T47D (cell line): ENCODE data around the gene PANK2.

ENCODE experiments used
- DNase-seq, 2 experiments: peaks; one replicate each; pipeline versions ENCODE4 v3.0.0 to v3.0.0-alpha.2; 2011 to 2012; ENCODE audit warnings: low read depth in 1 of 2, low spot score in 1 of 2
- JUND ChIP-seq: IDR thresholded peaks from 2 replicates; pipeline ENCODE4 v1.6.1; 2012; ENCODE audit warnings: low read depth
- in situ Hi-C: cut with HindIII; loops from 2 replicates; pipeline ENCODE4 v1.10.0; 2016; ENCODE audit warnings: low sequenced_read_pairs, low pct_unique_long_range_greater_than_20kb

Gene PANK2

DNA sequence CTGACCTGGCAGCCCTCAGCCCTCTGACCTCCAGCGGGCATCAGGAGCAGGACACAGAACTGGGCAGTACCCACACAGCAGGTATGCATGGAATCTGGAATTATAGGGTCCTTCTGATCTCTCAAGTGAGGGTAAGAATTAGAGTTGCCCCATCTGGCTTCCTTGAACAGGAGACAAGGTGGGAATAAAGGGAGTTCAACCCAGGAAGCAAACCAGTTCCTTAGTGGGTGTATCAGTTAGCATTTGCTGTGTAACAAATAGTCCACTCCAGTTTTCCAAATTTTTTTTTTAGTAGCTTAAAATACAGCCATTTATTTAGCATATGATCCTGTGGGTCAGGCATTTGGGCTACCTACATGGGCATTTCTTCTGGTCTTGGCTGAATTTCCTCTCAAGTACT, 26.9 kb upstream of the PANK2 start:
- in situ Hi-C loops: no loop called here
- no peak for TF ChIP-seq JUND

DNA sequence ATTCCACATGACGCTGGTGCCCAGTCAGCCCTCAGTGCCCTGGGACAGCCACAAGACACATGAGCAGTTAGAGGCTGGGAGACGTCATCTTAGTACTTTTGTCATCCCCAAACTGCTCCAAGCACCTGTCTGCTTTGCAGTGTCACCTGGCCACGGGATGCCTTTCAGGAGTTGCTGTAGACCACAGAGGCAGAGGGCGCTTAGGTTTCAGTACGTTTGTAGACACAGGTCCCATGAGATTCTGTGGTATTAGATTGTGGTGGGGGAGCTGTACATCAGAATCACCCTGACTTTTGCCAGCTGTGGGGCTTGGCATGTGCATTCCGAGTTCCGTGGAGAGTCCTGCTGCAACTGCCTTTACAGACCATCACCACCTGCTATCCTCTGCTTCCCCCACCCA, 25.9 kb upstream of the PANK2 start:
- no peak for DNase-seq
- no peak for TF ChIP-seq JUND
- in situ Hi-C loops: no loop called here

More for the DNA sequence above, 26.9 kb upstream of the PANK2 start:
- no peak for DNase-seq

DNA sequence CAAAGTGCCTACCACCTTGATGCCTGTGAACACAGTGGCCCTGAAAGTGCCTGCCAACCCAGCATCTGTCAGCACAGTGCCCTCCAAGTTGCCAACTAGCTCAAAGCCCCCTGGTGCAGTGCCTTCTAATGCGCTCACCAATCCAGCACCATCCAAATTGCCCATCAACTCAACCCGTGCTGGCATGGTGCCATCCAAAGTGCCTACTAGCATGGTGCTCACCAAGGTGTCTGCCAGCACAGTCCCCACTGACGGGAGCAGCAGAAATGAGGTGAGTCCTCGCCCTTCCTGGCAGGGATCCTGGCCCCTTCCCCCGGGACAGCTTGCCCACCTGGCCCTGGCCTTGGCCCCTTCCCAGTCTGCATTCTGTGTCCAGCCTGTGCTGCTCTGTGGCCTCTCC, 24.7 kb upstream of the PANK2 start:
- DNase-seq: no peak
- no peak for TF ChIP-seq JUND
- in situ Hi-C loops: no loop called here

DNA sequence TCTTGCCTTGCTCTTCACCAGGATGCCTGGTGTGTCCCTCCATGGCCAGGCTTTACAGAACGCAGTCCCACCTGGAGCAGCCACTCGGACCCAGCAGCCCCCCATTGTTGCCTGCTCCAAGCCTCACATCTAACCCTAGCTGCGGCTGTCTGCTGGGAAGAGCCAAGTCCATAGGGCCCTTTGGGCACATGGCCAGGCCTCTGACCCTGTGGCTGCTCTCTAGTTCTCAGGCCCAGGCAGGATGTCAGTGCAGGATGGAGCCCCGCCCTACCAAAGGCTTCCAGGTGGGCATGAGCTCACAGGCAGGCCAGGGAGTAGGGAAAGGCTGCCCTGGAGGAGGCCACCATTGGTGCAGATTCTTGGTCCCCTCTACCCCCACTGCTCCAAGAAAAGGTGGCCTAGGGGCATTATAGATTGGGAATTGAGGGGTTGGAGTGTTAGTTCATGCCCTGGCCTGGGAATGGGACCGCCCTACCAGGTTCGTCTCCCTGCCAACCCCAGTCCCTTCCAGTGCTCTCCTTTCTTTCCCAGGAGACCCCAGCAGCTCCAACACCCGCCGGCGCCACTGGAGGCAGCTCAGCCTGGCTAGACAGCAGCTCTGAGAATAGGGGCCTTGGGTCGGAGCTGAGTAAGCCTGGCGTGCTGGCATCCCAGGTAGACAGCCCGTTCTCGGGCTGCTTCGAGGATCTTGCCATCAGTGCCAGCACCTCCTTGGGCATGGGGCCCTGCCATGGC, 23.9 kb upstream of the PANK2 start:
- DNase-seq: no peak
- no peak for TF ChIP-seq JUND

DNA sequence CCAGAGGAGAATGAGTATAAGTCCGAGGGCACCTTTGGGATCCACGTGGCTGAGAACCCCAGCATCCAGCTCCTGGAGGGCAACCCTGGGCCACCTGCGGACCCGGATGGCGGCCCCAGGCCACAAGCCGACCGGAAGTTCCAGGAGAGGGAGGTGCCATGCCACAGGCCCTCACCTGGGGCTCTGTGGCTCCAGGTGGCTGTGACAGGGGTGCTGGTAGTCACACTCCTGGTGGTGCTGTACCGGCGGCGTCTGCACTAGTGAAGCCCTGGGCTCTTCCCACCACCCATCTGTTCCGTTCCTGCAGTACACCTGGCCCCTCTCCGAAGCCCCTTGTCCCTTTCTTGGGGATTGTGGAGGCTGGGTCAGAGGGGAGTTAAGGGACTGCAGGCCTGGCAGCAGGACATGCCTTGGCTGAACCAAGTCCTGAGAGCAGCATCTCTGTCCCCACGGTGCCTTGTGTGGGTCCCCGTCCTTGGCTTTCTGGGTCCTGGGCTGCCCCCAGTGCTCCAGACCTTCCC, 23.2 kb upstream of the PANK2 start:
- in situ Hi-C loops: no loop called here
- DNase-seq: no peak
- TF ChIP-seq JUND: no peak

More for the DNA sequence above, 23.9 kb upstream of the PANK2 start:
- in situ Hi-C loops: no loop called here

DNA sequence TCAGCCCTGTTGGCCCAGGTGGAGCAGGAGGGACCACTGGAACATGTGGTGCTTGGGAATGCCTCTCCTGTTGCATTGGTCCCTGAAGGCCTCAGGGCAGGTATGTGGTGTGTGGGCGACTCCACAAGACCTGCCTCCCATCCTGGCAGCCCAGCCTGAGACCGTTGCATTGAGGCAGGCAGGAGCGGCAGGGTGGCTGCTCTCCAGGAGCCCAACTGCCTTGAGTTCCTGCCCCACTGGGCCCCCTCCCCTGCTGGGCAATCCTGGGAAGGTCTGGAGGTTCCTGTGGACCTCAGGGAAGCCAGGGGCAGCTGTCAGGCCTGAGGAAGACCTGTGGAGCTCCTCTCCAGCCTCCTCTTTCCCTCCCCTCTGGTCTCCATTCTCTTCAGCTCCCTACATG, 22.7 kb upstream of the PANK2 start:
- in situ Hi-C loops: no loop called here
- TF ChIP-seq JUND: no peak
- no peak for DNase-seq

DNA sequence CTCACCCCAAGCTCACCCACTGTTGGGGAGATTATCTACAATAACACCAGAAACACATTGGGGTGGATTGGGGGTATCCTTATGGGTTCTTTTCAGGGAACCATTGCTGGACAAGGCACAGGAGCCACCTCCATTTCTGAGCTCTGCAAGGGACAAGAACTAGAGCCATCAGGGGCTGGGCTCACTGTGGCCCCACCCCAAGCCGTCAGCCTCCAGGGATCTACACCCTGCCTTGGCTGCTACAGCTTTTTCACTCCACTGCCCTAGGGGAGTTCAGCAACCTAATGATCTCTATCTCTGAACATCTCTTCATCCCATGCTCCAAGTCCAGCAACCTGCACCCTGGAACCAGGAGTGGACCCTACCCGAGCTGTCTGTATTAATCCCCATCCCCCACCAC, 21.4 kb upstream of the PANK2 start:
- no peak for TF ChIP-seq JUND
- in situ Hi-C loops: no loop called here
- DNase-seq: no peak

DNA sequence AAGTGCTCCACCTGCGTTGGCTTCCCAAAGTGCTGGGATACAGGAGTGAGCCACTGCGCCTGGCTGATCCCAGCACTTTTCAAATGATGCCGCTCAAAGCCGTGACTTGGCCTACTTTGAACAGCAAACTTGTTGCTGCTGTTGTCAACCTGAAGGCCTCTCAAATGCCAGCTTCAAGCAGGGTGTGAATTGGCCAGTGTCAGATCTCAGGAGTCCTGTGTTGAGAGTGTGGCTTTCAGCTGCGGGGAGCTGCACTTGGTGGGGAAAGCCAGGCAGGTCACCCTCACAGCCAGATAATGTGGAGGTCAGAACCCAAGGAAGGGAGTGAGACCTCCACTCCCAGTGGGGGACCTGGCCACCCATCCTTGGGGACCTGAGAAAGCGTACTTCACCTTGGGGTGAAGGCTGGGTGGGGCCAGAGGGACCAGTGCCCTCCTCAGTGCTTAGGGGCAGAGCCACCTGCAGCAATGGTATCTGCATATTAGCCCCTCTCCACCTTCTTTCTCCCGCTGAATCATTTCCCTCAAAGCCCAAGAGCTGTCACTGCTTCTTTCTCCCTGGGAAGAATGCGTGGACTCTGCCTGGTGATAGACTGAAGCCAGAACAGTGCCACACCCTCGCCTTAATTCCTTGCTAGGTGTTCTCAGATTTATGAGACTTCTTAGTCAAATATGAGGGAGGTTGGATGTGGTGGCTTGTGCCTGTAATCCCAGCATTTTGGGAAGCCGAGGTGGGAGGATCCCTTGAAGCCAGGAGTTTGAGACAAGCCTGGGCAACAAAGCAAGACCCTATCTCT, 19.1 kb upstream of the PANK2 start:
- in situ Hi-C loops: no loop called here
- no peak for DNase-seq
- no peak for TF ChIP-seq JUND

DNA sequence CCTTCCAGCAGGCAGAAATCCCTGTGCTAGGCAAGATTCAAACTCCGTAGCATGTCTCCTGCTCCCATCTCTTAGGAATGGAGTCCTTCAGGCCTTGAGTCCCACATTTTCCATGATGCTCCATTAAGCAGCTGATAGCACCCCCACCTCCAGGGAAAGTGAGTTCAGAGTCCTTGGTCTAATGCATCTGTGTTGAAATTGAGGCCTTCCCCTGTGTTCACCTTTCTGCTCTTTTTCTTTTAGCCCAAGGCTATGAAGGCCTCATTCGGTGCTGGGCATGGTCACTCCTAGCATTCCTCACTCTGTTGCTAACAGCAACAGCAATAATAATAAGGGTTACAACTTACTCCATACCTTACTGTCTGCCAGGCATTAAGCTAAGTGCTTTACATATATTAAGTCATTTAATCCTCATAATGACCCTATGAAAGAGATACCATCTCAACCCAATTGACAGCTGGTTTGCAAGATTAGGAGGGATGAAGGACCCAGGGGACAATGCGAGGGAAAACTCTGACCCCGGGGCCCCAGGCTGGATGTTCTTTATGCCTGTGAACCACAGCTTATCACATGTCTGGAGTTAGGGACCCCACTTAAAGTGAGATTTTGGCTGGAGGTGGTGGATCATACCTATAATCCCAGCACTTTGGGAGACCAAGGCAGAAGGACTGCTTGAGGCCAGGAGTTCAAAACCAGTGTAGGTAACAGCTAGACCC, 17.5 kb upstream of the PANK2 start:
- TF ChIP-seq JUND: no peak
- DNase-seq: no peak
- in situ Hi-C loops: no loop called here

DNA sequence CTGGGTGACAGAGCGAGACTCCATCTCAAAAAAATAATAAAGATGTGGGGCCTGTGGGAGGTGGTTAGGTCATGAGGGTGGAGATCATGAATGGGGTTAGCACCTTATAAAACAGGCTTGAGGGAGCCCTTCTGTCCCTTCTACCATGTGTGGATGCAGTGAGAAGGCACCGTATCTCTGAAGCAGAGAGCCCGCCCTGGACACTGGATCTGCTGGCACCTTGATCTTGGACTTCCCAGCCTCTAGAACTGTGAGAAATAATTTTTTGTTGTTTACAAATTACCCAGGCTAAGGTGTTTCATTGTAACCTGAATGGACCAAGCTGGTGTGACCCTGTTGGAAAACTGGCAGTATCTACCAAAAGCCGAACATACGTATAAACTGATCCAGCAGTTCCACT, 15.7 kb upstream of the PANK2 start:
- in situ Hi-C loops: no loop called here
- no peak for TF ChIP-seq JUND
- no peak for DNase-seq

DNA sequence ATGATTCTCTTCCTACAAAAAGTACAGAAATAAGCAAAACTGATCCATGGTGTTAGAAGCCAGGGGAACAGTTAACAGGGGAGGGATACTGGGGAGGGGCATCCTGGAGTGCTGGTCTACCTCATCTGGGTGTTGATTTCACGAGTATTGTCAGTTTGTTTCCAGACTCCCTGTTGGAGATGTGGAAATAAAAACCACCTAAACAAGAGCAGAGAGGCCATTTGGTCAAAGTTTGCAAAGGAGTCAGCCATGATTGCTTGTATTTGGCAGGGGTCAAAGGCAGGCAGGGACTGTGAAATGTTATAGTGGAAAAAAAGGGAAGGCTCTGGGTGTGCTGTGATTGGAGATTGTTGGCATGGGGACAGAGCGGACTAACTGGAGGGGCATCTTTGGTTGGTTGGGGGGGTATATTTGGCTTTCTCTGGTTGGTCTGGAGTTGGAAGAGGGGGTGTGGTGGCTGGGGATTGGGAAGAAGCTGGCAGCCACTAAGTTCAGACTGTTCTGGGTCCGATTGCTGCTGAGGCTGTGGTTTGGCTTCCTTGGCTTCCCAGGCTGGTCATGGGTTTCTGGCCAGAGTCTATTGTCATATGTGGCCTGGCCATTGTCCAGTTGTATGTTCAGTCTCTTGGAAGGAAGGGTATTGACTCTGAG, 14.9 kb upstream of the PANK2 start:
- in situ Hi-C loops: no loop called here
- DNase-seq: no peak
- TF ChIP-seq JUND: no peak

DNA sequence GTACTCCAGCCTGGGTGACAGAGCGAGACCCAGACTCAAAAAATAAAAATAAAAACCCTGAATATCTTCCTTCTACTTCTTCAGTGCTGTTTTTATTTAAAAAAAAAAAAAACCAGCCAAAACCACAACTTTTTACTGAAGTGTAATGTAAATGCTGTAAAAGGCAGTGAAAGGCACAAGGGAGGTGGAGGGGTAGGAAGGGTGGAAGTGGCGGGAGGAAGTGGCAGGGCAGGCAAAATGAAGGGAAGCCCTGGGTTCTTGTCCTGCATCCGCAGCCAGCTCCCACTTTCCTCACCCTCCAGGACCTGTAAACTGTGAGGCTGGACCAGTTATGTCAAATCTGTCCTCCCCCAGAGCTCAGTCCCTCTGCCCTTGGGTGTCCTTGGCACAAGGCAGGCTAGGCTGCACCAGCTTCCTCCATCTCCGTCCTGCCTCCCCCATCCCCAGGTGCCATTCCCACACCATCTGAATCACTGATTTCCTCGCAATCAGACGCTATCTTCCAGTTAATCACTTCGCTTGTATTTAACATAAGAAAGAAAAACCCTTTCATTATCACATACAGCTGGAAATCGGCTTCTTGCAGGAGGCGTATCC, 13.7 kb upstream of the PANK2 start:
- in situ Hi-C loops: no loop called here
- no peak for DNase-seq
- TF ChIP-seq JUND: no peak

DNA sequence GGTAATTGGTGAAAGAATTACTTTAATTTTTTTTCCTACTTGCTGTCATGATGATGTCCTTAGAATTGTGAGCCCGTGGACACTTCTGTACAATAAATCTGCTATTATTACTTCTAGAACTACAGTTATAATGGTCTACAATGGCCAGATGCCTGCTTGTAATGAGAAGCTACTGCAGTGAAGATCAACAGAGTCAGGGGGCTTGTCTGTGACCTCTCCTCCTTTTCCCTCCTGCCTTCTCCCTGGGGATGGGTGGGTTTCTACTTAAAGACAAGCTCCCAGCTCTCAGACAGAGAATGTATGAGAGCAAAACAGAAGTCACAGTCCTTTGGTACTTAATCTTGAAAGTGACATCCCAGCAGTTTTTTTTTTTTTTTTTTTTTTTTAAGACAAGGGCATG, 13.2 kb upstream of the PANK2 start:
- in situ Hi-C loops: no loop called here
- TF ChIP-seq JUND: no peak
- DNase-seq: no peak
